NCI-H128 (cell line): ENCODE data around the gene ELMO1.

Experiments
- DNase-seq: peaks from one replicate; lab custom pipeline; 2025; ENCODE audit not compliant: unreplicated experiment; lab: John Stamatoyannopoulos, UW

ELMO1 gene

GRCh38 chr7:36900988-36901710 is 547.5 kb downstream of the ELMO1 start:
- no peak for DNase-seq

GRCh38 chr7:36898186-36898585 is 550.5 kb downstream of the ELMO1 start:
- no peak for DNase-seq

DNA sequence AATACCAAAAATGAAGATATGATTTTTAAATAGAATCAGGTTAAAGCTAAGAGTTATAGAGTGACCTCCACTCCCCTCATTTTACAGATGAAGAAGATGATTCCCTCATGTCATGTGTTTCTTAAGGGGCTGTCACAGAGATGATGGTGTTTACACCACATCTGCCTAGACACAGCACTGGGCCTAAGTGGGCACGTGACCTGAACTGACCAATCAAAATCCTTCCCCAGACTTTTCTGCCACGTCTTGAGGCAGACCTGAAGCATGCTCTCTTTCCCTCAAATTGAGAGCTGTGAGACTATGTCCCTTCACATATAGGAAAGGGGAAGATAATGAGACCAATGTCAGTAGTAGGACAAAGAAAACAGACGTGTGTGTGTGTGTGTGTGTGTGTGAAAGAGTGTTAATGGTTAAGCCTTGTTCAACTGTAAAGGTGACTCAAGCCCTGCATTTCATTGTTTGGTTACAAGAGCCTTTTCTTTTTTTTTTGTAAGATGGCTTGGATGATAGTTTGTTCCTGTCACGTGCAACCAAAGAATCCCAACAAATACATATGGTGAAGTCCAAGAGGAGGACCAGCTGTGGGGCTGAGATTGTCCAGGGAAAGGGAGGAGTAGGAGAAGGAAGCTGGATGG is 551.6 kb downstream of the ELMO1 start:
- DNase-seq, result no peak

DNA sequence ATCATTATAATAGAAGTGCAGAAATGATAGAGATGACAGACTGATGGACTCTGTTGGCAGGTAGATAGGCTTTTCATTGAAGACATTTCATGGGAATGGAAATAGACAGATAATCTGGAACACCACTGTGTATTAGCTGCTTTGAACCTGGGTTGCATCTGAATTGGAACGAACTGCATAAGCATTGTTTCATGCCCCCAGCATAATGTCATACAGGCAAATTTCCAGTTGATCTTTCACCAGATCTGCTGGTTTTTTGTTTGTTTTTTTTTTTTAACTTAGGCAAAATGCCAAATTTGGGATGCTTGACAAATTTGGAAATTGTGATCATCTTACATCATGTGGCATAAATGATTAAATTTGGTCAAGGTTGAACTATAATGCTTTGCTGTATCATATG is 552.2 kb downstream of the ELMO1 start:
- no peak for DNase-seq

DNA sequence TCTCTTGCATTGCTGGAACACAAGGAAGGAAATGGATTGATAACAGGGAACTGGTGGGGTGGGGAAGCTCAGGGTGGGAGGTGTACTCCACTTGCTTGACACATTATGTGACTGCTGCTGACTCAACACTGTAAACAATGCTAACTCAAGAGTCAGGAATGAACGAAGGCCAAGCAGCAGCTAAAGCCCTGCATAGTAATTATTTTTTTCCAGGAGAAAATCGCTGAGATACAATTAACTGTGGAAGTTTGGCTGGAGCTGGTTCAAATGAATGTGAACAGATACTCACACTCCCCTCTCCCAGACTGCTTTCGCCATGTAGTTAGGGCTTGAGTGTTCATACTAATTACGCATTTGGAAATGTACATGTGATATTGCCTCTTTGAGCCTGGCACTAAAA is 553.5 kb downstream of the ELMO1 start:
- DNase-seq, result no peak

- DNase-seq, result no peak
These were observed 554.5 kb downstream of the ELMO1 start for GRCh38 chr7:36894190-36894589.

- no peak for DNase-seq
These were observed 559.5 kb downstream of the ELMO1 start for GRCh38 chr7:36889182-36889581.

DNA sequence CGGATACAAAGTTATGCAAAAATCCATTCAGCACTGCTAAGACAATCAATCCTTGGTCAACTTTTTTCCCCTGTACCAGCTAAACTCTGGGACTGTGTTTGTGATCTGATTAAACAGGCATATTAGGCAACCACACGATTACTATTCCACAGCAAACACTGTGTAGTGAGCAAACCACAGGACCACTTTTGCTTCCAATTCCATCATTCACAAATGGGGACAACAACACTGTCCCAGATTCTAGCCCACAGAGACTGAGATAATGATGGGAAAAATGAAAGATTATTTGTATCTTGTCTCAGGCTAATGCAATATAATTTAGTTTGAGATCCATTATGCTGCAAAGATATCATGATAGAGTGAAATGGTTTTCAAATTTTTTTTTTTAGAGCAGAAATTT is 560.7 kb downstream of the ELMO1 start:
- no peak for DNase-seq

DNA sequence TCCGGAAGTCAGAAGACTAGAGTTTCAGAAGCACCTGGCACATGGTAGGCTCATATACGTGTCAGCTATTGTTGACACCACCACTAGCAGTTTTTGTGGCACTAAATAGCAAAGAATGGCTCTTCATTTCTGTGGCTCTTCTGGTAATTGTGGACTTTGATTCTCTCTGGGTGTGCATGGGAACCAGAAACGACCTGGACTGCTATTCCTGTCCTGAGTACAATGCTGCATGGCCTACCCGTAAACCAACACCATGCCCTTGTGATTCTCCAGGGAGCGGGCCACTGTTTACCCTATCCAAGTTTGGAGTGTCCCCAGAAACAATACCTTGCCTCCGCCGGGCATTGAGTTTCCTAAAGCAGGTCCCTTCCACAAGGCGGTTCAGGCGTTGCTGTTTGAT is 561.4 kb downstream of the ELMO1 start:
- no peak for DNase-seq

- no peak for DNase-seq
These were observed 563.8 kb downstream of the ELMO1 start for GRCh38 chr7:36884910-36885309.

DNA sequence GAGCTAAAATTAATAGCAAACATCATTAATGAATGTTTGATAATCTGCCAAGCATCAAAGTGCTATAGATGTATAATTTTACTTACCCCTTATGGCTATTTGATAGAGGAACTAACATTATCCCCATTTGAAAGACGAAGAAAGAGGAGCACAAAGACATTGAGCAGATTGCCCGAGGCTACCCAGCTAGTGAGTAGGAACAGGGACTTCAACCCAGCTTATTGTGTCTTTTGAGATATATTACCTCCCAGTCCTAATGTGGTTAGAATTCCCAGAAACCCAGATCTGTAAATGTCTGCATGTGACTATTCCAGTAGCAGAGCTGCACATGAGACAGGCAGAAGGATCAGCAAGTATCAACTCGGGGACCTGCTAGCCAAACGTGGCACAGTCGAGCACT is 564.3 kb downstream of the ELMO1 start:
- DNase-seq, result no peak

GRCh38 chr7:36881233-36881874 is 567.3 kb downstream of the ELMO1 start:
- no peak for DNase-seq

DNA sequence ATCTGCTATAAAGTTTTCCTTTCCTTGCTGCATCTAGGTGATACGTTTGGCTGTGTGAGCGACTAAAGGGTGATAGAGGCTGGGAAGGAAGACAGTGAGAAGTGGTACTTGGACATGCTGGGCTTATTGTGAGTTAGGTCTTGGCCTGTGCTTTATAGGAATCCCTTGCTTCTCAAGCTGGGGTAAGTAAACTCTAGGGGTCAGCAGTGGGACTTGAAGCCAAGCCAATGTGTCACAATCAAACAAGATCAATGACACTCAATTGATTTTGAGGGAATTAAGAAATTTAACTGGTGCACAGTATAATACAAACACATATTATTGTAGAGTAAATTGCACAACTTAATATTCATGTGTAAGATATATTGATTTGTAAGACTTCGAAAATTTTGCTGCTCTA is 568.6 kb downstream of the ELMO1 start:
- no peak for DNase-seq

DNA sequence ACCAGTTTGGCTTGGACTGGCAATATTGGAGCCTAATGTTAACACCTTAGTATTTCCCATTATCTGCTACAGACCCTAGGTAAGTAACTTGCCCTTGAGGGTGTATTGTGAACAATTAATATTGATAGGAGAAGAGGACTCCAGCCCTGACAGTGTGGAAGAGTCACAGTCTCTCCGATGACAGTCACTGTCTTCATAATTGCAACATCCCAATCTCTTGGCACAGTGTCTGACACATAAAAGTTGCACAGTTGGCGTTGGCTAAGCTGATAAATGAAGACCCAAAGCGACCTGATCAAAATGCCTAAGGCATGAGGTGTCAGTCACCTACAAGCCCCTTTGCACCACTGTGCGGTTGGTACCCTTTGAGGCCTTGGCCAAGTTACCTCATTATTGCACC is 569.6 kb downstream of the ELMO1 start:
- DNase-seq, result no peak

GRCh38 chr7:36878288-36878687 is 570.4 kb downstream of the ELMO1 start:
- DNase-seq, result no peak

- no peak for DNase-seq
These were observed 572.9 kb downstream of the ELMO1 start for GRCh38 chr7:36875794-36876193.

DNA sequence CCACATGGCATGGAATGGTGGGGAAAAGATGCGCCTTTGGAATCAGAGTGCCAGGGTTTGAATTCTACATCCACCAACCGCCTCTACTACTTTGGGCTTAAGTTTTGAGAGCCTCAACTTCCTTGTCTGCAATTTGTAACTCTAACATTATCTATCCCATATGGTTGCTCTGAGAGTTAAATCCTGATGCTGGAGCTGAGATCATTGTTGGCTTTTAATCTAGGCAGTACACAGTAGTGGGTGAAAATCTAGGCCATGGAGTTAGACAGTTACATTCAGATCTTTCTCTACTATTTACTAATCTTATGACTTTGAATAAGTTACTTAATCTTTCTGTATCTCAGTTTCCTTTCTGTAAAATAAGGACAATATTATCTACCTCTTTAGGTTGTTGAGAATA is 574.6 kb downstream of the ELMO1 start:
- no peak for DNase-seq

DNA sequence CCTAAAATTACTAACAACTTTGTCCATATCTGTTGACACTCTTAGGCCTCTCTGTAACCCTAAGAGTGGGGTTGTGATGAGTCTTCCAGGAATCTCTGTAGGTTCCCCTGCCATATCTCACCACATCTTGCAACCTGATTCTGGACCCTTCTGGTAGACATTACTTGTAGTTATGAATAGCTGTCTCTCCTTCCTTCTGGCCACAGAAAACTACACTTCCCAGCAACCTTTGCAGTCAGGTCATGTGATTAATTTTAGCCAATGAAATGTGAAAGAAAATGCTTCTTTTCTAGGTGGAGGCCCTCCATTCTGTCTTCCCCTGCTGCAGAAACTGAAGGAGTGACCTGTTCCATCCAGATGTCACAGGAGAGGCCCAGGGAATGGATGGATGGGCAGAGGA is 576.8 kb downstream of the ELMO1 start:
- no peak for DNase-seq

- no peak for DNase-seq
These were observed 577.3 kb downstream of the ELMO1 start for GRCh38 chr7:36871355-36871738.

DNA sequence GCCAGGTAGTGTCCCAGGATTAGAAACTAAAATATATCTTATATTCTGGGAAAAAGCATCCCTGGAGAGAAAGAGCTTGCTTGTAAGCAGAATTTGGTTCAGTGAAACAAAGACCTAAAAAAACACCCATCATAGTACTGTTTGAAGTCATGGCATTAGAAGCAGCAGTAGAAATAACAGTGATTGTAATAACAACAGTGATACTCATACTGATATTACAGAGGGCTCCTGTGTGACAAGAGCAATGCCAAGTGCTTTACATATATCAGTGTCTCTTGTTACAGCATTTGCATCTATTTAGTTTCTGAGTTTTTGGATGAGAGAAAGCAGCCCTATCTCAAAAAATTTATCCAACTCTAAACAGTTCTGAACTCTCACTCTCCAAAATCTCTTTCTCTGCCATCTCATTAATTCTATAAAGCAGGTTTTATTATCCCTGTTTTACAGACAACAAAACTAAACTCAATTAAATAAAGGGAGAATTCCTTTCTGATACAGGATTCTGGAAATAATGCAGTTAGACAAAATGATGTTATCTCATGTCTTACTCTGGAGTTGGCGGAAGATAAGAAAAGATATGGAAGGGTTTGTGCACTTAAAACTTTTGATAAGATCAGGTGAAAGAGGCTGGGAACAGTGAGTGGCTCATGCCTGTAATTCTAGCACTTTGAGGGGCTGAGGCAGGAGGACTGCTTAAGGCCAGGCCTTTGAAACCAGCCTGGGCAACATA is 577.9 kb downstream of the ELMO1 start:
- no peak for DNase-seq

- no peak for DNase-seq
These were observed 579.8 kb downstream of the ELMO1 start for GRCh38 chr7:36868727-36869411.
